Glomerular endothelial cell (primary cell): Measurements from ENCODE around the gene DNAH8. TPM values are rescaled to one million over a fixed set of nuclear protein-coding genes. Genes with fewer than 3 reads are reported as not detected.

Experiments
- DNase-seq: peaks from one replicate; pipeline ENCODE4 v3.0.0-alpha.2; 2011; ENCODE audit warnings: low read depth, low spot score; ENCODE audit errors: extremely low read depth
- total RNA-seq: library from RNA; depleted of rRNA; stranded (reverse); fragments of >200 nt; gene quantifications from 2 replicates; pipeline ENCODE4 v1.2.3, GENCODE V29; 2015

The DNAH8 gene
- total RNA-seq, 1 donor from 2014 or later, result 0.06 TPM

DNA sequence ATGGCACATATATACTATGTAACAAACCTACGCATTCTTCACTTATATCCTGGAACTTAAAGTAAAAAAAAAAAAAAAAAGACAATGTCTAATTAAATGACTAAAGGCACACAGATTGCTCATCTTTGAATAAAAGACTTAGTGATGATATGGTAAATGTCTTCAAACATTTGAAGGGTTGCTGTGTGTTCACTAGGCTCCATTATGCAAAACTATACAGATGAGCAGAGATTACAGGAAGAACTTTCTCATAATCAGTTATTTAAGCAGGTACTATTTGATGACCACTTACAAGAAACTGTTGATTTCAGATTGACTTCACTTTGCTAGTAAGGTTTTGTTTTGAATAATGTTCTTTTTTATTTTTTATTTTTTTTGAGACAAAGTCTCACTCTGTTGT is 34.4 kb downstream of the DNAH8 start:
- no peak for DNase-seq

DNA sequence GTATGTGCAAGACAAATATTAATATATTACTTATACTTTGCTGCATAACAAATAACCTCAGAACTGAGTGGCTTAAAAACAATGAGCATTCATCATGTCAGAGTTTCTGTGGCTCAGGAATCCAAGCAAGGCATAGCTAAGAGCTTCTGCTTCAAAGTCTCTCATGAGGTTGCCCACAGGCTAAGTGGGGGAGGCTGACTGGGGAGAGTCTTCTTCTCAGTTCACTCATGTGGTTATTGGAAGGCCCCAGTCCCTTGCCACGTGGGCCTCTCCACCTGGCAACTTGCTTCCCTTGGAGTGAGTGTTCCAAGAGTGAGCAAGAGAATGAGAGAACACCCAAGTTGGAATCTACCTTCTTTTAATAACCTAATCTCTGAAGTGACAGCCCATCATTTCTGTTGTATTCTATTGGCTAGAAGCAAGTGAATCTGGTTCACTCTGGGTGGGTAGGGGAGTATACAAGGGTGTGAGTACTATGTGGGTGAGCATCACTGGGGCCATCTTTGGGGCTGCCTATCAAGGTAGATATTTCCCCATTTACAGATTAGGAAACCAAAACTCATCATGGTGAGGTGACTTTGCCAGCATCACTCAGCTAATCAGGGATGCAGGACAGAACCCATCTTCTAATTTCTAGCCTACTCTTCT is 36.0 kb downstream of the DNAH8 start:
- DNase-seq, result no peak

- no peak for DNase-seq
These were observed 38.6 kb downstream of the DNAH8 start for GRCh38 chr6:38753707-38754106.

DNA sequence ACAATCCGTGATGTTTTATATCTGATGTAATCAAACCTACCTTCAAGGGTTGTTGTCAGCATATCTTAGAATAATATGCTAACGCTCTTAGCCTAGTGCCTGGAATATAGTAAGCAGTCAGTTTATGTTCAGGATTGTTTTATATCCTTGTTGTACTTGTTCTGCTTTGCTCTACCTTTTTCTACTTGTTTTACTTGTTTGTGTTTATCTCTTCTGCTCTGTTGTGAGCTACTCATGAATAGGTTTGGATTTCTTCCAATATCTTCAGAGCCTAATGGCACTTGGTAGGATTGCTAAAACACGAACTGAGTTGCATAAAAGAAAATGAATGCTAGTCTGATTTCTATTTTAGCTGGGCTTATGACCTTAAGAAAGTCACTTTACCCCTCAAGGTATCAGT is 40.1 kb downstream of the DNAH8 start:
- no peak for DNase-seq

DNA sequence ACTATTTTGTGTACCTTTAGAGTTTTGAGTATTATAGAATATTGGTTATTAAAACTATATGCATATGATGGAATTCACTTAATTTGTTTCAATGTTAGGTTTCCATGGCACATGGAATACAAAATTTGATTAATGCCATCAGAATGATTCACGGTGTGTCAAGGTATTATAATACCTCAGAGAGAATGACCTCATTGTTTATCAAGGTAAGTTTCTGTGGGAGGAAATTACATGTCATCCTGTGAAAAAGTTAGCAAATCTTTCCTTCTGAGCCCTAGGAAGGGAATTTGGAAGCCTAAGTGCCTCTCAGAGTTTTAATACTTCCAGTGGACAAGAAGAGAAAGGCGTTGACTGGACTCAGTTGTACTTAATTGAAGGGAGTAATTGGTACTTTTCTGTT is 40.8 kb downstream of the DNAH8 start:
- DNase-seq, result no peak

DNA sequence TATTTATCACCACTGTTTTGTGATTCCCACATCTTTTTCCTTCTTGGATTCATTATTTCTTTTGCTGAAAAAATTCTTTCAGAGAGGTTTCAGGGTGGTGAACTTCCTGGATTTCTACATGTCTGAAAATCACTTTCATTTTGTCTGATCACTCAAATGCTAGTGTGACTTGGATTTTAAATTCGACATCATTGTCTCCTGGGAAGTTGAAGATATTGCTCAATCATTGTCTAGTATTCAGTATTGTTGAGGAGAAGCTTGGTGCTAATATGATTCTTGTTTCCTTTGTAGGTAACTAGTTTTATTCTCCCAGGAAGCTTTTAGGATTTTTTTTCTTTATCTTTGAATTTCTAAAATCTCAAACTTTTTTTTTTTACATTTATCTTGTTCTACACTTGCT is 45.0 kb downstream of the DNAH8 start:
- DNase-seq, result no peak

GRCh38 chr6:38762848-38763247 is 47.7 kb downstream of the DNAH8 start:
- no peak for DNase-seq

DNA sequence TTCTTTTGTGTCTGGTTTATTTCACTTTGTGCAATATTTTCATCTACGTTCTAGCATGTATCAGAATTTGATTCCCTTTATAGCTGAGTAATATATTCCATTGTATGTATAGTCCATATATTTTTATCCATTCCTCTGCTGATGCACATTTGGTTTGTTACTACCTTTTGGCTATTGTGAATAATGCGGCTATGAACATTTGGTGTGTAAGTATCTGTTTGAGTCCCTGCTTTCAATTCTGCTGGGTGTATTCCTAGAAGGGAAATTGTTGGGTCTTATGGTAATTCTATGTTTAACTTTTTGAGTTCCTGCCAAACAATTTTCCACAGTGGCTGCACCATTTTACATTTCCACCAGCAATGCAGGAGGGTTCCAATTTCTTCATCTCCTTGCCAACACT is 52.4 kb downstream of the DNAH8 start:
- DNase-seq, result no peak

- DNase-seq, result no peak
These were observed 58.2 kb downstream of the DNAH8 start for GRCh38 chr6:38773338-38773737.

DNA sequence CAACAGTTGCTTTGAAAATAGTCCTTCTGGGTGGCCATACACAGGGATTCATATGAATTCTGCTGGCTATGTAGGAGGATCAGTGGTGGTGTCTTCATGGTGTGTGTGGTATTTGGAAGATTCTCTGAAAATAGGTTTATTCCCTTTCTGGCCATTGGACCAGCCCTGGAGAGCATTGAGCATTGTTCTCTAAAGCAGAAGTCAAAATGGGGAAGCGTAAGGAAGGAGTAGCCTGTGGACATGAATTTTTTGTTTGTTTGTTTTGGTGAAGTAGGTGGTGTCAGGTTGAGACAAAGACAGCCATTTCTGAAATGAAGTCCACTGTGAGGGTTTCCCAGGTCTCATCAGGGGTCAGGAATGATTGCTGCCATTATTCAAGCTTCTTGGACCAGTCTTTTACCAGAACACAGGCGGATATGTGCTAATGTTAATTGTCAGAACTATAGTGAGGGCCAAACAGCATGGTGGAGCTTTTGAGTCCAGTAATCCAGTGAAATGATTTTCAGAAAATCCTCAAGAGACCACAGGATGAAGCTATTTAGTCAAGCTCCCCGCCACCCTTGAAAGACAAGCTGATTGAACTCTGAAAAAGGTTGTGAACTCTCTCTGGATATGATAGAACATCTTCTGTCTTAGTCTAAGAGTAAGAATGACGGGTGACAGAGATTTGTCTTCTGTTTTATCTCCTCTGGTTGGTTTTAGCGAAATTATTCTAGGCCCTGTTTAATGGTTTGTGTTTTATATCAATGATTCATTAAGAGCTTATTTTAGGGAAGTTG is 60.0 kb downstream of the DNAH8 start:
- no peak for DNase-seq

DNA sequence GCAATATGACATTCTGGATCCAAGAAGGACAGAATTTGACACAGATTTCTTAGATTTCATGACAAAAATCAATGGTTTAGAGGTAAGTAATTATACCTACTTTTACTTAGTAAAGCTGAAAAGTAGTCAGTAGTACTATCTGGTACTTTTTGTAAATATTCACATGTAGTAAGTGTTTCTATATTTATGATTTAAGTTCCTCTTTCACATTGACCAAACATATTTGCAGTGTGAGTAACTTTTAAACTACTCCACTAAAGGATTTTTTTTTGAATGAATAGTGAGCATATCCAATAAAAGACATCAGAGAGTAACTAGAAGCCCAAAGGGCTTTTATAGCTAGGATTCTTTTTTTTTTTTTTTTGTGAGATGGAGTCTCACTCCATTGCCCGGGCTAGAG is 60.8 kb downstream of the DNAH8 start:
- DNase-seq, result no peak

DNA sequence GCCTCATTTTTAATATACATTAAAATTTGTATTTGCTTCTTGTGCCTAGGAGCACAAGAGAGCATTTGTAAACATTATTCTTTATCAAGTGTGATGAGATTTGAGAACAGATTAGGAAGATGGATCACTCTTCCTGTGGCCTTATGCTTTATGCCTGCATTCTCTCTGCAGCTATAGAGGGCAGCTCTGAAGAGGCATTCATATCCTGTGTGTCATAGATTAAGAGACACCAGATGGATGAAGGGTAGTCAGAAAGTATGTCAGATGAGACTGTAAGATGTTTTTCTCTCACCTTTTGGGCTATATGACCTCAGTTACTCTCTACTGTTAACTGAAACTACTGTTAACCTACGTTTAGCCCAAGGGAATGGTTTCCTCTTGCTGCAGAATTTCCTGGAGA is 61.4 kb downstream of the DNAH8 start:
- DNase-seq, result no peak

GRCh38 chr6:38779310-38780062 is 64.4 kb downstream of the DNAH8 start:
- DNase-seq, result no peak

GRCh38 chr6:38782616-38783015 is 67.5 kb downstream of the DNAH8 start:
- no peak for DNase-seq

DNA sequence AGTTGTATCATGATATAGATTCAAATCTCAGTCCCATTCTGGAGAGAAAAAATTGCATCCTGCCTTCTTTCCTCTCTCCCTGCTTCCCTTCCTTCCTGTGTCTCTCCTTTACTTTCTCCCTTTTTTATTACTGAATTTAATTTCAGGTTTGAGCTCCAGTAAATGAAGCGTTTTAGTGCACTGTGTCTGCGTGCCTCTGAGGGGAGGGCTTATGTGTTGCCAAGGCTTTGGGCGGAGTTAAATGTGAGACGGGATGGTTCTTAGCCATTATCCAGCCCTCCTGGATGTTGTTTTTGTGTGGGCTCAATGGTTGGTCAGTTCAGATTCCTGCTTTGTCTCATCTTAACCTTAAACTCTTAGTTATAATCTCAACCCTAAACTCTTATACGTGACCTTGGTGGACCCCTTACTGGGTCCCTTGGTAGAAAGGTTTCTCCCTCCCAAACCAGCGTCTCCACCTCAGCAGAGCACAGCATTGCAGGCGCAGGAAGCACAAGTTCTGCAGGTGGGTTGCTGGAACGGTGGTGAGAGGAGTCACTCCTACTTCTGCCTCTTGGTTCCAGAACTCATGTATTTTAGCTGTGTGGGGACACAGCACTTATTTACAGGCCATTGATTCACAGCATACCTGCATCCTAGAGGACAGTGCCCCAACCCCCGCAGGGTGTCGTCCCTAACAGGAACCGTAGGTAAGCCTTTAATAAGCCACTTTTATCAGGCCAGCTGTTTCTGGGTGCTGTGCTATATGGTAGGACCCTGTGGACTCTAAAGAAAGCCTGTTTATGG is 68.5 kb downstream of the DNAH8 start:
- DNase-seq, result no peak

- no peak for DNase-seq
These were observed 69.6 kb downstream of the DNAH8 start for GRCh38 chr6:38784506-38785235.

GRCh38 chr6:38786486-38786885 is 71.4 kb downstream of the DNAH8 start:
- no peak for DNase-seq

- DNase-seq, result no peak
These were observed 74.1 kb downstream of the DNAH8 start for GRCh38 chr6:38789256-38789655.

DNA sequence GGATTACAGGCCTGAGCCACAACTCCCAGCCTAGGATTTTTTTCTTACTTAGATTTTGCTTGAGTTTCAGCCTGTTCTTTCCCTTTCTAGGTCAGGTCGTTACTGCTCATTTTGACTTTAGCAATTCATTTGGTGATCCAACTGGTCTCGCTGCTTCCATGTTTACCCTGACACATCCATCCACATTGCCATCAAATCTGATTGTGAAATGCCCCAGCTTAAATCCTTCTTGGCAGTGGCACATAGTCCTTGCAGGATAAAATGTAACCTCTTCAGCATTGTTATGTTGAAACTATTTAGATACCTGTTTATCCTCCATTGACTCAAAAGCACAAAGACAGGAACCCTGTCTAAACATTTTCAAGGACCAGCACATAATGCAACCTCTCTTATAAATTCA is 77.2 kb downstream of the DNAH8 start:
- no peak for DNase-seq

- DNase-seq, result no peak
These were observed 79.6 kb downstream of the DNAH8 start for GRCh38 chr6:38794682-38795081.
